ENCODE data around the gene TCF21. TPM values are rescaled to one million over a fixed set of nuclear protein-coding genes. Genes with fewer than 3 reads are reported as not detected.
"Not testable (repeated sequence)": the region's sequence is repeated elsewhere in the genome, so short reads cannot be mapped to it uniquely, and the experiment has no call there.

Gene TCF21
- total and polyA plus RNA-seq, 7 donors, result 3.1 to 24.5 (median 16.3) TPM

DNA sequence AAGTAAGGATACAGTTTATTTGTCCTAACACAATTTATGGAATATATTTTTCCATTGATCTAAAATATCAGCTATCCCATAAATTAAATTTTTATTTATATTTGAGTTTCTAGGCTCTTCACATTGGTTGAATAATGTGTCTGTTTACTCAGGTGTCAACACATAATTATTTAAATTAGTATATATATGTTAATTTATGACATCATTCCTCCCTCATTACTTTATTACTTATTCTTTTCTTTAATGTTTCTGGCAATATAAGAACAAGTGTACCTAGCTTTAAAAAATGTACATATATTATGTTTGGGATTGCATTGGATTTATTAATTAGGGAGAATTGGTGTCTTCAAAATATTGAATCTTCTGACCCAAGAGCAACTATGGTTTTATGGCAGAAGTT is 31.2 kb upstream of the TCF21 start:
- Histone ChIP-seq H3K9me3 (peaks cover under 1 to 4% (median 3%) of the 10 kb centered on the region in 4 donors), H3K27me3 (peaks cover 2 to 43% (median 6%) of the 10 kb centered on the region in 3 donors), H3K4me1 (no peaks in the 10 kb centered on the region), H3K36me3 (no peaks in the 10 kb centered on the region), H3K4me3 (no peak overlapping the region), H3K27ac (no peak overlapping the region)
- intact Hi-C loops (cut with DNase I), result no loop called here
- DNase-seq, result no peak
- TF ChIP-seq EP300 (IDR thresholded peaks at IDR 0.05) (no peak), POLR2A (IDR thresholded peaks at IDR 0.05) (no peak), POLR2AphosphoS5 (IDR thresholded peaks at IDR 0.05) (no peak)
- TF ChIP-seq, protein P1, sequence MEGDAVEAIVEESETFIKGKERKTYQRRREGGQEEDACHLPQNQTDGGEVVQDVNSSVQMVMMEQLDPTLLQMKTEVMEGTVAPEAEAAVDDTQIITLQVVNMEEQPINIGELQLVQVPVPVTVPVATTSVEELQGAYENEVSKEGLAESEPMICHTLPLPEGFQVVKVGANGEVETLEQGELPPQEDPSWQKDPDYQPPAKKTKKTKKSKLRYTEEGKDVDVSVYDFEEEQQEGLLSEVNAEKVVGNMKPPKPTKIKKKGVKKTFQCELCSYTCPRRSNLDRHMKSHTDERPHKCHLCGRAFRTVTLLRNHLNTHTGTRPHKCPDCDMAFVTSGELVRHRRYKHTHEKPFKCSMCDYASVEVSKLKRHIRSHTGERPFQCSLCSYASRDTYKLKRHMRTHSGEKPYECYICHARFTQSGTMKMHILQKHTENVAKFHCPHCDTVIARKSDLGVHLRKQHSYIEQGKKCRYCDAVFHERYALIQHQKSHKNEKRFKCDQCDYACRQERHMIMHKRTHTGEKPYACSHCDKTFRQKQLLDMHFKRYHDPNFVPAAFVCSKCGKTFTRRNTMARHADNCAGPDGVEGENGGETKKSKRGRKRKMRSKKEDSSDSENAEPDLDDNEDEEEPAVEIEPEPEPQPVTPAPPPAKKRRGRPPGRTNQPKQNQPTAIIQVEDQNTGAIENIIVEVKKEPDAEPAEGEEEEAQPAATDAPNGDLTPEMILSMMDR (IDR thresholded peaks at IDR 0.05), result no peak

GRCh38 chr6:133861337-133861736 is 27.6 kb upstream of the TCF21 start:
- peaks cover 6 to 17% (median 11%) of the 10 kb centered on the region in 4 donors for H3K9me3 ChIP-seq
- 54 to 81% methylated on average over 2 of the region's 2 CpGs for WGBS, 2 donors

GRCh38 chr6:133863228-133863627 is 25.7 kb upstream of the TCF21 start:
- no peak for DNase-seq
- H3K4me3 ChIP-seq, result no peak overlapping the region
- no peak overlapping the region for H3K27ac ChIP-seq
- no peaks in the 10 kb centered on the region for H3K4me1 ChIP-seq
- 83 to 88% methylated on average over 1 of the region's 1 CpG for whole genome bisulfite sequencing, 2 donors
- intact Hi-C loops (cut with DNase I), result no loop called here
- H3K27me3 ChIP-seq, result no peaks in the 10 kb centered on the region
- no peaks in the 10 kb centered on the region for H3K36me3 ChIP-seq
- TF ChIP-seq POLR2A (IDR thresholded peaks at IDR 0.05), result no peak
- TF ChIP-seq, protein P1 (IDR thresholded peaks at IDR 0.05), result no peak
- TF ChIP-seq EP300 (IDR thresholded peaks at IDR 0.05), result no peak
- peaks cover 6 to 17% (median 11%) of the 10 kb centered on the region in 4 donors for H3K9me3 ChIP-seq

More at GRCh38 chr6:133861337-133861736, 27.6 kb upstream of the TCF21 start:
- intact Hi-C loops (cut with DNase I); H3K4me3 ChIP-seq; H3K36me3 ChIP-seq; DNase-seq; H3K27ac ChIP-seq; H3K4me1 ChIP-seq: not testable (repeated sequence)
- peaks cover 0 to 16% (median 0%) of the 10 kb centered on the region in 3 donors for H3K27me3 ChIP-seq

DNA sequence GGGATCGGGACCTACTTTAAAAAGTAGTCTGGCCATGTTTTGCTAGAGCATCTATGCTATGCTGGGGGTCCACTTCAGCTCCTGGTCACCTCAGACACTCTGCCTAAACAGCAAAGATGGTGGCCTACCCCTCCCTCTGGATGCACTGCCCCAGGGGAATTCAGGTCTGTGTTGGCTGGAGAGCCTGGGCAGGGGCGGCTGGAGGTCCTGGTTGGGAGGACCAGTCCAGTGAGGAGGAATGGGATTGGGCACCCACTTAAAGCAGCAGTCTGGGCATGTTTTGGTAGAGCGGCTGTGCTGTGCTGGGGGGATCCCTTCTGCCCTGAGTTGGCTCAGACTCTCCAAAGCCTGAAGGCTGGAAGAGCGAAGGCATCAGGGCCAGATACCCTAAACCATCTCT is 23.2 kb upstream of the TCF21 start:
- intact Hi-C loops (cut with DNase I), result no loop called here
- DNase-seq, result no peak
- Histone ChIP-seq H3K4me3 (no peak overlapping the region), H3K4me1 (no peaks in the 10 kb centered on the region), H3K36me3 (no peaks in the 10 kb centered on the region), H3K9me3 (peaks cover 6 to 17% (median 11%) of the 10 kb centered on the region in 4 donors), H3K27ac (no peak overlapping the region), H3K27me3 (no peaks in the 10 kb centered on the region)
- WGBS, 2 donors, result 88 to 91% methylated on average over 4 of the region's 4 CpGs
- TF ChIP-seq POLR2A (IDR thresholded peaks at IDR 0.05) (no peak), POLR2AphosphoS5 (IDR thresholded peaks at IDR 0.05) (no peak)
- TF ChIP-seq, protein P1 (IDR thresholded peaks at IDR 0.05), result no peak

- no peak for DNase-seq
- no peak overlapping the region for H3K27ac ChIP-seq
- H3K27me3 ChIP-seq, result no peaks in the 10 kb centered on the region
- H3K36me3 ChIP-seq, result no peaks in the 10 kb centered on the region
- no peaks in the 10 kb centered on the region for H3K9me3 ChIP-seq
- H3K4me1 ChIP-seq, result no peaks in the 10 kb centered on the region
- intact Hi-C loops (cut with DNase I), result no loop called here
- no peak overlapping the region for H3K4me3 ChIP-seq
- TF ChIP-seq EP300 (IDR thresholded peaks at IDR 0.05), result no peak
These were observed 17.8 kb upstream of the TCF21 start for GRCh38 chr6:133871131-133871530.

DNA sequence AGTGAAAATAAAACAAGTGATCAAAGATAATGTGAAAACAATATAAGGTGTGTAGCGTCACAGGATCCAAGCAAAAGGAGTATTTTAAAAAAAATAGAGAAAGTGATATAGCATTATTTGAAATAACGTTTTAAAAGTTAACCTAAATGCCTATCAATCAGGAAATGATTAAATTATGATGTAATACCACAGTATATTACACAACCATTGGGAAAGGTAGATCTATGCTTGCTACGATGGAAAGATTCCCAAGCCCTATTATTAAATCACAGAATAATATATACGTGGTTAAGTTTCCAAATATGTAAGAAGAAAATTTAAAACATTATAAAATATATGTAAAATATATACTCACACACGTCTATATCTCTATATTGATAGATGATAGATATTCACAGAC is 15.4 kb upstream of the TCF21 start:
- no peak overlapping the region for H3K27ac ChIP-seq
- DNase-seq, result no peak
- H3K4me1 ChIP-seq, result no peaks in the 10 kb centered on the region
- no peaks in the 10 kb centered on the region for H3K27me3 ChIP-seq
- H3K36me3 ChIP-seq, result no peaks in the 10 kb centered on the region
- no peak overlapping the region for H3K4me3 ChIP-seq
- 72 to 84% methylated on average over 5 of the region's 5 CpGs for WGBS, 2 donors
- TF ChIP-seq POLR2A (IDR thresholded peaks at IDR 0.05), result no peak
- no peak for TF ChIP-seq EP300 (IDR thresholded peaks at IDR 0.05)
- no peak for TF ChIP-seq POLR2AphosphoS5 (IDR thresholded peaks at IDR 0.05)
- TF ChIP-seq, protein P1 (IDR thresholded peaks at IDR 0.05), result no peak
- H3K9me3 ChIP-seq, result no peaks in the 10 kb centered on the region
- intact Hi-C loops (cut with DNase I), result no loop called here

Measured in sigmoid colon (tissue), 7 donors.